Nephron (organoid): ENCODE results near the gene COL4A4.

Source experiments
- H3K27ac Mint-ChIP-seq, 3 experiments: 2 replicates each; pipeline ENCODE4 v1.8.0; 2020; ENCODE audit warnings: mixed read lengths in 3 of 3, mild to moderate bottlenecking in 2 of 3, moderate library complexity in 1 of 3
- H3K27me3 Mint-ChIP-seq: 2 replicates; pipeline ENCODE4 v1.8.0; 2021; ENCODE audit warnings: low read depth, mild to moderate bottlenecking, moderate library complexity, mixed read lengths
- H3K36me3 Mint-ChIP-seq: 2 replicates; pipeline ENCODE4 v1.8.0; 2020; ENCODE audit warnings: low read depth, mixed read lengths
- H3K4me1 Mint-ChIP-seq: 2 replicates; pipeline ENCODE4 v1.8.0; 2020; ENCODE audit warnings: mixed read lengths
- H3K4me3 Mint-ChIP-seq, 3 experiments: 2 replicates each; pipeline ENCODE4 v1.8.0; 2020; ENCODE audit warnings: mild to moderate bottlenecking in 3 of 3, mixed read lengths in 3 of 3, moderate library complexity in 2 of 3
- H3K9me3 Mint-ChIP-seq: 2 replicates; pipeline ENCODE4 v1.8.0; 2020; ENCODE audit warnings: mixed read lengths
- CTCF ChIP-seq, 3 experiments: fragments of 200-600 bp; sonication (generic); IDR thresholded peaks; one replicate each; pipeline ENCODE4 v1.5.0; 2021; ENCODE audit warnings: antibody characterized with exemption in 3 of 3; ENCODE audit not compliant: unreplicated experiment in 3 of 3

The COL4A4 gene

DNA sequence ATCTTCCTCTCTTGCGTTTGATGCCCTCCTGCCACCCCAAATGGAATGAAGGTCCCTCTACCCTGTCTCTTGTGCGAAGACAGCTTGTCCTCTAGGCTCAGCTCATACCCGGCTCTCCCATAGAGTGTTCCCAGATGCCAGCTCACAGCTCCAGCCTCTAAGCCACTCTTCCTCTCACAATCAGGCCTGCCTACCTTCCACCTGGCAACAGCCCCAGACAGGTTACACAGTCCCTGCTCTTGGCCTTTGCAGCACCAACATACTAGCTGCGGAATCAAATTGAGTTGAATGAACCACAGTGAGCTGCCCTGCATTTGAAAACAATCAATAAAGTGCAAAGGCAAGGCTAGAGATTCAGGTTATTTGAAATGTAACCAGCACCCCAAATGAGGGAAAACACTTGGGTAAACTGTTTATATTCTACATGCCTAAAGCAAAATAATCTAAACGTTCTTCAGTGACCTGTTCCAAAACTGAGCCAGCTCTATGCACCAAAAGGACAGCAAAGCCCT lies 105.1 kb downstream of the COL4A4 start:
- Mint-ChIP-seq H3K27me3 (peaks cover 4% of the 10 kb centered on the region), H3K4me3 (no peak overlapping the region), H3K36me3 (no peaks in the 10 kb centered on the region), H3K9me3 (peaks cover 5% of the 10 kb centered on the region), H3K27ac (no peak overlapping the region), H3K4me1 (no peaks in the 10 kb centered on the region)
- no peak for TF ChIP-seq CTCF (IDR thresholded peaks at IDR 0.05; ENCODE audit: unreplicated experiment in 3 of 3)

- Mint-ChIP-seq H3K27me3 (peaks cover 4% of the 10 kb centered on the region), H3K4me1 (no peaks in the 10 kb centered on the region), H3K4me3 (no peak overlapping the region), H3K27ac (no peak overlapping the region), H3K9me3 (peaks cover 5% of the 10 kb centered on the region), H3K36me3 (no peaks in the 10 kb centered on the region)
- TF ChIP-seq CTCF (IDR thresholded peaks at IDR 0.05; ENCODE audit: unreplicated experiment in 3 of 3), result no peak
Observed at GRCh38 chr2:227057743-227058447, 106.1 kb downstream of the COL4A4 start.

DNA sequence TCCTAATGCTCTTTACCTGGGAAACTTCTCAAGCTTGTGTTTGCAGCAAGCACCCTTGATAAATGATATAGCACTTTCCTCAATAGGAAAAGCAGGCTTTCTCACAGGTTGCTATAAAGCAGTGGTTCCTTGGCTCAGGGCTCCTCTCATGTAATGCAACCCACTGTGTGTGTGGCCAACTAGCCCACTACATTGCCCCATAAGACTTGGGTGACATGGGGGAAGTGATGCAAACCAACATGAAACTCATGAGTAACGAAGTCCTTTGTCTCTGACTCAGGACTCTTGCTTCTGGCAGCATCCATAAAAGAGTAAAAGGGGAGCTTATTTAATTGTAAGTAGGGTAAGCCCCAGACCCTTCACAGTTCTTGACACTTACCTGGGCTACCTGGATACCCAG lies 106.9 kb downstream of the COL4A4 start:
- TF ChIP-seq CTCF (IDR thresholded peaks at IDR 0.05; ENCODE audit: unreplicated experiment in 3 of 3), result no peak
- peaks cover 5% of the 10 kb centered on the region for H3K9me3 Mint-ChIP-seq
- H3K4me1 Mint-ChIP-seq, result no peaks in the 10 kb centered on the region
- no peaks in the 10 kb centered on the region for H3K36me3 Mint-ChIP-seq
- H3K4me3 Mint-ChIP-seq, result no peak overlapping the region
- no peak overlapping the region for H3K27ac Mint-ChIP-seq
- H3K27me3 Mint-ChIP-seq, result peaks cover 4% of the 10 kb centered on the region

DNA sequence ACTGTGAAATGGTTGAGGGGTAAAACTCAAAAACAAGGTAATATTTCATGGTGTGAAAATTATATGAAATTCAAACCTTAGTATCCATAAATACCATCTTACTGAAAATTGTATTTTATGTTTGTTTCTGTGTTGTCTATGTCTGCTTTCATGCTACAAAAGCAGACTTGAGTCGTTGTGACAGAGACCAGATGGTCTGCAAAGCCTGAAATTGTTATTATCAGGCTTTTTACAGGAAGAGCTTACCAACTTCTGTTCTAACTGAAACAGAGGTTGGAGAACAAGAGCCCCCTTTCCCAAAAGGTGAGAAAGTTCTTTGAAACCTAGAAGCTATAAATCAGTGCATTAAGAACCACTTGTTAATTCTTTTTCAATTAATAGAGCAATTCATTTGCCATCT lies 110.0 kb downstream of the COL4A4 start:
- Mint-ChIP-seq H3K27me3 (peaks cover 3% of the 10 kb centered on the region), H3K27ac (no peak overlapping the region), H3K9me3 (no peaks in the 10 kb centered on the region), H3K4me3 (no peak overlapping the region), H3K4me1 (no peaks in the 10 kb centered on the region), H3K36me3 (no peaks in the 10 kb centered on the region)
- TF ChIP-seq CTCF (IDR thresholded peaks at IDR 0.05; ENCODE audit: unreplicated experiment in 3 of 3), result no peak

DNA sequence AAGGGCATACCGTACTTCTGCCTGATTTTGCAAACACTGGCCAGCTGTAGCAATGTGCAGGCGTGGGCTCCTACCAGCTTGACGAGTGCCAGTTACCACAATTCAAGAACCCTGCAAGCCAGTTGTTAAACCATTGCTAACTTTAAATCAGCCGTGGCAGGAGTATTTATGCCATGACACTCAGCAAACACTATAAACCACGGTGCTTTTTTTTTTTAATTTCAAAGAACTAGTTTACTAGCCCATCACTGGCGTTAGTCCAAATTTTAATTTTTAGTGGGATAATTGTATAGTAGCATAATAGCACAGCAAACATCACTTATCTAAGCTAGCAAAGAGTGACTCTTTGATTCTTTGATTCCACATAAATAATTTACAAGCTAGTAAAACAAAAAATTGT lies 111.1 kb downstream of the COL4A4 start:
- Mint-ChIP-seq H3K27ac (no peak overlapping the region), H3K4me1 (no peaks in the 10 kb centered on the region), H3K27me3 (no peaks in the 10 kb centered on the region), H3K4me3 (no peak overlapping the region), H3K36me3 (no peaks in the 10 kb centered on the region), H3K9me3 (peaks cover 3% of the 10 kb centered on the region)
- TF ChIP-seq CTCF (IDR thresholded peaks at IDR 0.05; ENCODE audit: unreplicated experiment in 3 of 3), result no peak

GRCh38 chr2:227043981-227044380 lies 120.0 kb downstream of the COL4A4 start:
- Mint-ChIP-seq H3K9me3 (peaks cover 3% of the 10 kb centered on the region), H3K4me1 (no peaks in the 10 kb centered on the region), H3K27me3 (no peaks in the 10 kb centered on the region), H3K4me3 (no peak overlapping the region), H3K27ac (no peak overlapping the region), H3K36me3 (no peaks in the 10 kb centered on the region)
- no peak for TF ChIP-seq CTCF (IDR thresholded peaks at IDR 0.05; ENCODE audit: unreplicated experiment in 3 of 3)
